Measurements from ENCODE around the gene ATP8B3.
A peak's percentile ranks its signal among the peaks of the same experiment; 100 is the strongest.

ATP8B3 gene

DNA sequence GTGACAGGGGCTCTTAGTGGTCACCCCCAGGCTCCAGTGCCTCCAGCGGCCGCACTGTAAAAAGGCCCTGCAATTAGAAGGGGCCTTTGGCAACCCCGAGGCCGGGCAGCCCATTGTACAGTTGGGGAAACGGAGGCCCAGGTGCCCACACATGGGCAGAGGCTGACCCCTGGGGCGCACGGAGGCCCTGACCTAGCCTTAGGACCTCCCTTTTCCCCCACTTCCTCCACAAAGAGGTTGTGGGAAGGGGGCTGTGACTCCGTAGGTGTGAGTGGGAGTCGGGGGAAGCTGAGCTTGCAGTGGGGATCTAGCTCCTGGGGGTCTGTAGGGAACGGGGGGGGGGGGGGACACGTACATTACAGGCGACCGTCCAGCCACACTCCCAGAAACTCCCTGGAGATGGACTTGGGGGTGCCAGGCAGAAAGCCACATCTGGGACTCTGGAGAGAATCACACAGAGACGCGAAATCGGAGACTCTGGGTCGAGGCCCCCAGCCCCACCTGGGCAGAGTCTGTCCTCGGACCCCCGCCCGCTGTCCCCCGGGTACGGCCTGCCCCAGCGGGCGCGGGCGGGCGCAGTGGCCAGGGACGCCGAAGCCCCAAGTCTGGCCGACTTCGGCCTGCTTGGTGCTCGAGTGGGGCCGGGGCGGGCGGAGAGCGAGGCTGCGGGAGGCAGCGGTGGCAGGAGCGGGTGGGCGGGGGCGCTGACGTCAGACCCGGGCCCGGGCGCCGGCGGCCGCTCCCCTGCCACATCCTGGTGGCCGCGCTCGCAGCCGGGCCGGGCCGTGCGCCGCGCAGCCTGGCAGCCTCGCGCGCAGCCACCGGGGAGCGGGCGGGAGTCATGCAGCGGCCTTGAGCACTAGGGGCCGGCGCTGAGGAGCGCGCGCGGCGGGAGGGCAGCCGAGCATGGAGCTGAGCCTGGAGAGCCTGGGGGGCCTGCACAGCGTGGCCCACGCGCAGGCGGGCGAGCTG, 59.0 kb downstream of the ATP8B3 start, which contains the start of gene ONECUT3:
Gene ONECUT3, plus strand, starts transcription at position 750 of the 972 bp plus-strand sequence. Its CDS starts 157 bp downstream, at position 907.
- DNase-seq, result no peak

DNA sequence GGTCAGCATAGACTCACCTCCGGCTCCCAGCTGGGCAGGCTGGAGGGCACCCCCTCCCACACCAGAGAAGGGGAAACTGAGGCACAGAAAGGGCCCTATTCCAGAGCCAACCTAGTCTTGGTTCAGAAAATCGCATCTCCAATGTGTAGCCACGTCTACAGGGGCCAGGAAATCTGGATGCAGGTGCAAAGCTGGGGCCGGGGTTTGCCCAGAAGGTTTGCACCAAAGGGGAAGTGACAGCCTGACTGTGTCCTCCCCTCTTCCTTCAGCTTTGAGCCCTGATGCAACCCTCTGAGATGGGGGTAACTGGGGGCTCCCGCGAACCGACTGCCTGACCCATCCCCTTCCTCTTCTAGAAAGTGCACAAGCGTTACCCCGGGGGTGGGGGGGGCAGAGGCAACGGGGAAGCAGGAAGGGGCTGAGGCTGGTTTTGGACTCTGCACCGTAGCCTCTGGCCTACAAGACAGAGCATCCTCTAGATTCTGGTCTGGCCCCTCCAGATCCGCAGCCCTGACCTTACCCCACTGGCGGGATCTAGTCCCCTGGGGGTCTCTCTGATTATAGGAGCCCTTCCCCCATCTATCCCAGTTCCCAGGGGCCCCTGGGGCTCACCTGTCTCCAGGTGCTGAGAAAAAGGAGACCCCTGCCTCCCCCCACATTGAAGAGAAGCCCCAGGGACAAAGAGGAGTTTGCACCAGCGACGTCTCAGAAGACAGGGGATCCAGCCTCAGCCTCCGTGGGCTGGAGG, 59.9 kb downstream of the ATP8B3 start:
- DNase-seq, result no peak

DNA sequence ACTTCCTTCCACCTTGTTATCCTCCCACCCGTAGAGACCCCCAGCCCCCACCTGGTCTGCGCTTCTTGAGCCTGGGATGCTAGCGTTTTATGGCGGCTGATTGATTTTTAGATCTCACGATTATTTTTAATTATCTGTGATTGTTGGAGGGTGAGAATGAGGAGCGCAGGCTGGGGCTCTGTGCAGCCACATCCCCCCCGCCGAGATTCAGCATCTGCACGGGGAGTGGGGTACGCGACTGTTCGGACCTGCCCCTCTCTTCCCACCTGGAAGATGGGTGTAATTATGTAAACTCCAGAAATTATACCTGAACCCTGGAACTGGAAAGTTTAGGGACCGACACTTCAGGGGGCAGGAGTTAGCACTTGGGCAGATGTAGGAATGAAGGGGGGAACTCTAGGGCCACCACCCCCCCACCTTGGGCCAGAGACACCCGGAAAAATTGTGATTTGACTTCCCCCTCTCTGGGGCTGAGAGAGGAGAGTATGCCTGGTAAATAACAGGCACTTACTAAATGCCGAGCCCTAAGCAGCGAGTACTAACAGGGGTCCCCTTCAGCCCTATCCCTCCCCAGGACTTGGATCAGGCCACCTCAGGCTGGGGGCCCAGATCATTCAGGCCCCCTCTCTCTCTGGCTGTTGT, 60.6 kb downstream of the ATP8B3 start:
- no peak for DNase-seq

DNA sequence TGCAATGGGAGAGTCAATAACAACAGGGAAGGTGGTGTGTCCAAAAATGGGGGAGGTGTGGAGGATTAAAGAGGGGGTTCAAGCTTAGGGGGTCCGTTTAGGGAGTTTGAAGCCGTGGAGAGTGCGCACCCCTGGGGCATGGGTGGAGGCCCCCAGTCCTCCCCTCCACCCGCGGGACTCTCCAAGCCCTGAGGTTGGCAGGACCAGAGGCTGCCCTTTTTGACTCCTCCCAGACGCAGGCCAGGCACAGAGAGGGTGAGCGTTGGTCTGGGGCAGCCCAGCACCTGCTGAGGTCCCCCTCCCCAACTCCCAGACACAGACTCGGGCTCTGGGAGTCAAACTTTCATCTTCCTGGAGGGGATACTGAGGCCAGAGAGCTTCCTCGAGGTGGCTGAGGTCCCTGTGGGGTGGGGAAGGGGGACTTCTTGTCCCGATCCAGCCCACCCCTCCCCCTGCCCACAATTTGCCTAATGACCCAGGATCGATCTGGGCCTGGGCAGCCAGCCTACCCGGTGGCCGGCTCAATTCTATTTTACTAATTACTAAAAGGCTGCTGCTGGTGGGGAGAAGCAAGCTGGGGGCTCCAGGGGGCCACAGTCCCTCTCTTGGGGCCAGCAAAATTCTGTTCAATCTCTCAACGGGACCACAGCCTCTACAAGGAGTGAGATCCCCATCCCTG, 61.6 kb downstream of the ATP8B3 start:
- no peak for DNase-seq

DNA sequence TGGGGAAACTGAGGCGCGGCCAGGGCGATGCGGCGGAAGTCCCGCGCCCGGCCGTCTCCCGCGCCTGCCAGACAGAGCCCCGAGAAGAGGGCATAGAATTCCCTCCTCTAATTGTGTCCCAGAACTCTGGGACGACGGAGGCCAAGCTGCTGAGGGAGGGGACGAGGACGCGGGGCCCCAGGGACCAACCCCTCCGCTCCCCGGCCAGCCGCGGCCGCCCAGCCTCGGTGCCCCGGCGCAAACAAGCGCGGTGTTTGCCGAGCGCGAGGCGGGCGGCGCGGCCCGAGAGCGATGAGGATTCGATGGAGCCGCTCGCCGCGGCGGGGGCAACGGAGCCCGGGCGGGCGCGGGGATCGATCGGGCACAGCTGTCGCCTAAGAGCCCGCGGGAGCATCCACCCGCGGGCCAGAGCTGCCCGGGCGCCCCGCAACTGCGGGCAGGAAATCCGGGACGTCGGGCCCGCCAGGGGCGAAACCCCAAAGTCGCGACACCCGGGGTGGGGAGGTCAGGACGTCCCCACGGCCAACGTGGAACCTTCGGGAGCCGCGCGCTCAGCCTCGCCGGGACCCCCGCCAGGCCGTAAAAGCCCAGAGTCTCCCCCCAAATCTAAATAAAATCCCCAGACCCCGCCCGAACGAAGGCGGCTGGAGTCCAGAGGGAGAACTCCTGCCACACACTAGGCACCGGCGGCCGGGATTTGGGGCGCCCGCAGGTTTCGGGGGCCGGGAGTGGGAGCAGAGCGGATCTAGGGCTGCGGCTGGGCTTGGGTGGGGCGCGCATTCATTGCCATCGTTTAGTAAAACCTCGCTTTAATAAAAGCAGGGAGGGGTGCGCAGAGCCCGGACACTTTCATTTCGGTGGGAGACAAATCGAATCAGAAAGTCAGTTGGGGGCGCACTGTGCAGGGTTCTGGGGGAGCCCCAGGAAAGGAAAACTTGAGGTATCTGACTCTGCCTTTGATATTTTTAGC, 62.4 kb downstream of the ATP8B3 start:
- DNase-seq, result no peak

DNA sequence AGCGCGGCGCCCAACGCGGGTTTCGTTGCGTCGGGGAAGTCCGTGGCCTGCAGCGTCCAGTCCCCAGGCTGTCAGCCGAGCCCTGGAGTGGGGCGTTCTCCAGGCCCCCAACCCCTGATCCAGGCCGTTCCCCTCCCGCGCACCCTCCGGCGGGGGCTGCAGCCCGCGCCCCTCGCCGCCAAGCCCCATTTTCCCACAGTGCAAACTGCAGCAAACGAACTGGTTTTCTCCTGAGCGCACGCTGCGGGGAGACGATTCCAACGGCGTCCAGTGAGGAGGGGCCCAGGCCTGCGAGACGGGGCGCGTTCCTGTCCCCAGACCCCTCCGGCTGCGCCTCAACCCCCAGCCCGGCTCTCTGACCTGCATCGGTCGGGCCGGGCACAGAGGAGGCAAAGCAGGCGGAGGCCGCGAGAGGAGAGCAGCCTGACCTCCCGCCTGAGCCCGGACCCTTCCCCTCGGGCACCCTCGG, 63.2 kb downstream of the ATP8B3 start:
- DNase-seq, result no peak

DNA sequence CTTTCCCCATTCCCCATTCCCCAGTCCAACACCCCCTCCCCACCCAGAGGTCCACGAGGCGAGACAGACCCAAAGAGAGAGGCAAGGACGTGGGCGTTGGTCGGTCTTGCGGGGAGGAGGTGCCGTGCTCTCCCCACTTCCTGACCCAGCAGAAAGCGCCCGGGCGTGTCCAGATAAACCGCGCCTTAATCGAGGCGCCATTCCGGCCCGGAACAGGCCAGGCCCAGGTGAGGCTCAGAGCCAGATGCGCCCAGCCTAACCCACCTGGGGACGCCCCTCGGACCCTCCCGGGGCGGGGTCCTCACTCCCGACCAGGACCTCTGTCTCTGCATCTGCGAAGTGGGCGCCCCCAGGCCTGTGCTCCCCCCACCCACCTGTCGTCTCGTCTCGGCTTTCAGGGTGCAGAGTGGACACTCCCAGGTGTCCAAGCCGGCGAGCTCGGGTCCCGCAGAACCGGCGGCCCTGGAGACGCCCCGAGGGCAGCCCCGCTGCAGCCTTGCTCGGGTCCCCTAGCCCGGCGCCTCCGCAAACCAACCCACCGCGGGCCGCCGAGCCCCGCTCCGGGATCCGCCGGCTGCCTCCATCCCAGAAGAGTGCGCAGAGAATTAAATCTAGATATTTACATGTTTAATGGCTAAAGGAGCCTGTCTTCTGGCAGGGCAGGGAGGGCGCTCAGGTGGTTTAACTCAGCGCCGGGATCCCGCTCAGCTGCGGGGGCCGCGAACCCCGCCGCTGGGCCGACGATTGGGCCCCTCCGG, 63.8 kb downstream of the ATP8B3 start:
- no peak for DNase-seq

DNA sequence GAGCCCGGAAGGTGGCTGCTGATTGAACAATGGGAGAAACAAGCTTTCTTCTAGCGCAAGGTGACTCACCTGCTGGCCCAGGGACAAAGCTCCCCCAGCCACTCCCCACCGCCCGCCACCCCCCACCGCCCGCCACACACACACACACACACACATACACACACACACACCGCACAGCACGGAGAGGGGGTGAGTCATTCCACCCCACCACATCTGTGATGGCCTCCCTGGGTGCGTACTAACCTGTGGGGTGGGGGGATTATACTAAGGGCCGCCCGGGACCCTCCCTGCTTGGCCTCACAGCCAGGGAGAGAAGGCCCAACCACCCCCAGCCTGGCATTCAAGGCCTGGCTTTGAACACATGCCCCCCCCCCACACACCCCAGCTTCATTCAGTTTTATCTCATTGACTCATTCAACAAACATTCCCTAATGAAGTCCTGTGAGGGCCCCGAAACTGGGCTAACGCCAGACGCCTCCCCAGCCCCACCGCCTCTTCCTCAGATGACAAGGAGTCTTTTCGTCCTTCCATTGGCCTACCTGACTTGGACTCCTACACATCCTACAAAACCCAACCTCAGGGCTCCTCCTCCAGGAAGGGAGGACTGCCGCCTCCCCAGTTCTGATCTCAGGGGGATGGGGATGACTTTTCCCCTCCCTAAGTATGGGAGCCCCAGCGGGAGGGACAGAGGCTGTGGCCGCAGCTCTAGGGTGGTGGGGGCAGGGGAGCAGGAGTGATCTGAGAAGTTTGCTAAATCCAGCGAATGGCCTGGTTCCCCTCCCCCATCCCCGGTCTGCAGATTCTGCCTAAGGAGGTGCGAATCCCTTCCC, 64.6 kb downstream of the ATP8B3 start:
- DNase-seq, result peak; percentile 25

DNA sequence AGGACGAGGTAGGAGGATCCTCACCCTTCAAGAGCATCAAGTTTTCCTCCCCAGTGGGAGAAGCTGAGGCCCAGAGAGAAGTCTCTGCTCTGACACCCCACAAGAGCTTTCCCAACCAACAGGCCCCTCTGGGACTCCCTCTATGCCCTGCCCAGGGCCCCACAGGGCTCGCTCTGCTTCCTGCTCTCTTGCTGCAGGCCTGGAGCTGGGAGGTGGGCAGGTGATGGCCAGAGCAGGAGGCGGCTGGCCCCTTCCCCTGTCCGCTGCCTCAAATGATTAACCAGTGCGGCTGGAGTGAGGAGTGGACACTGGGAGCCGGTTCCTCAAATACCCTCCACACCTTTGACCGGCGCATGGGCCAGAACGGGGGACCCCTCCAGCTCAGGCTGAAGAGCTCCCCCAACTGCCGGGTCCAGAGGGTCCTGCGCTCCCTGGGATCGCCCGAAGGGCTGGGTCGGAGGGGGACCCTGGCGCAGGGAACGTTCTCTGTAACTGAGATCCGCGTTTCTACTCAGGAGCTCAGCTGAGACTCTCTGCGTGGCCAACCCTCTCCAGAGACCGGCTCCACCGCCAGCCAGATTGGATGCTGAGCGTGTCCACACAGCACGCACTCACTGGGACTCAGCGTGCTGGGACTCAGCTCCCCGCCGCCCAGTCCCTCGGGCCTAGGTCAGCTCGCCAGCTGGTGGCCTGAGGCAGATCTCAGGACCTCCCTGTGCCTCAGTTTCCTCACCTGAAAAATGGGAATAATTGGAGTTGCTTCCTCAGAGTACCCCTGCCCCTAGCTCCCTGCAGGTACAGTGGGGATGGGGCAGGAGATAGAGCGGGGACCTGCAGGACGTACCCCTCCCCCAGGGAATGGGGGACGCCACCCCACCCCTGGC, 65.4 kb downstream of the ATP8B3 start:
- DNase-seq, result no peak

DNA sequence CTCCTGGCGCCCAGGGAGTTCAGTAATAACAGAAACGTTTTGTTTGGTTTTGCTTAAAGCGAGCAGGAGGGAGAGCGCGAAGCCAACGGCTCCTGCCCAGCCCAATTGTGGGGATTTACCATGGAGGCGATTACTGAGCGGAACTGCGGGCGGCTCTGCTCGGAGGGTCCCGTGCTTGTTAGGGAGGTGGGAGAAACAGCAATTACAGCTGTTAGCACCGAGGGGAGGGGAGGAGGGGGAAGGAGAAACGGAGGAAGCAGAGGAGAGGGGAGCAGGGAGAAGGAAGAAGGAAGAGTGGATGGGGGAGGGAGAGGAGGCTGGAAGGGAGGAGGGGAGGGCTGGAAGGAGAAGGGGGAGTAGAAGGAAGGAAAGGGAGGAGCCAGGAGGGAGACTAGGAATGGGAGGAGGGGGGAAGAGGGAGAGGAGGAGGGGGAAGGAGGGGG, 66.5 kb downstream of the ATP8B3 start:
- DNase-seq, result no peak

DNA sequence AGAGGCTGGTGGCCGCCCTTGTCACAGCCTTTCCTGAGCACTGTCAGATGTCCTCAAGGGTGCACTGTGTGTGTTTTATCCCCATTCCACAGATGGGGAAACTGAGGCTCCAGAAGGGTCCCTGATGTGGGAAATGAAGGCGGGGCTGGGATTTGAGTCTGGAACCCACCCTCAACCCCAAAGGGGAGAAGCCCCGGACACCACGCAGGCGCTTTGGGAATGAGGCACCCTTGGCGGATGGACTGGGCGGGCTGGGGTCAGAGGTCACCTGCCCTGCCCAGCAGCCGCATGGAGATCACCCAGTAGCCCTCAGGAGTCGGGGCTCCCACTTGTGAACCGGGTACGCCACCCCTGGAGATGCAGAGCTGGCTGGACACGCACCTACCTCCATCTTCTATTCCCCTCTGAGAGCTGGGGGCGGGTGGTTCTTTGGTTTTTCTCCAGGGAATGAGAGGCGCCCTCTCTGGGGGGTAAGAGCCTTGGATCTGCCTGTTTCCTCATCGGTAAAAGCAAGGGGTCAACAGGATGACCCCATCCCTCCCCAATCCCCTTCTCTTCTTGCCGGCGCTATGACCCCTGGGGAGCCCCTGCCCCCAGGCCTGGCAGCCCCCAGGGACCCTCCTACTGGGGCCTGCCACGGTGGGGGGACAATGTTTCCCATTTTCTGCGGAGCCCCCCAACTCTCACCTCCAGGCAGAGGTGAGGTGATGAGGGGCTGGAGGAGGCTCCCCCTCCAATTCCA, 67.1 kb downstream of the ATP8B3 start:
- DNase-seq, result no peak

DNA sequence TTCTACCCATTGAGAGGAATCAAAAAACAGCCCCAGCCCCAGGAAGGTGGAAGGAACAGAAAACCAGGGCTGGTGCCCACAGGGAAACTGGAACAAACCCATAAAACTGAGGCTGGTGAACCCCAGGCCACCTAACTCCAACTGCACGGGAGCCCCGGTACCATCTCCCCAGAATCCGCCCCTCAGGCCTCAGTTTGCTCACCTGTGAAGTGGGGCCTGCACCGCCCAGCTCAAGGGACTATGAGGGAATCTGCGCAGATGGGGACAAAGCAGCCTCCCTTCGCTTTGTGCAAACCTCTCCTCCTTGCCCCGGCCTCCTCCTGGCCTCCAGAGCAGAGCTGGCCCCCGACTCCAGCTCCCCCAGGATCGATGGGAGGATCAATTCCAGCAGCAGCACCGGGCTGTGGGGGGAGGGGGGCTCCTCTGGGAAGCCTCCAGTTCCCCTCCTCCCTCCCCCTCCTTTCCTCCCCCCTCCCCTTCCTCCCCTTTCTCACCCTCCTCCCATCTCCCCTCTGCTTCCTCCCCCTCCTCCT, 67.9 kb downstream of the ATP8B3 start:
- no peak for DNase-seq

DNA sequence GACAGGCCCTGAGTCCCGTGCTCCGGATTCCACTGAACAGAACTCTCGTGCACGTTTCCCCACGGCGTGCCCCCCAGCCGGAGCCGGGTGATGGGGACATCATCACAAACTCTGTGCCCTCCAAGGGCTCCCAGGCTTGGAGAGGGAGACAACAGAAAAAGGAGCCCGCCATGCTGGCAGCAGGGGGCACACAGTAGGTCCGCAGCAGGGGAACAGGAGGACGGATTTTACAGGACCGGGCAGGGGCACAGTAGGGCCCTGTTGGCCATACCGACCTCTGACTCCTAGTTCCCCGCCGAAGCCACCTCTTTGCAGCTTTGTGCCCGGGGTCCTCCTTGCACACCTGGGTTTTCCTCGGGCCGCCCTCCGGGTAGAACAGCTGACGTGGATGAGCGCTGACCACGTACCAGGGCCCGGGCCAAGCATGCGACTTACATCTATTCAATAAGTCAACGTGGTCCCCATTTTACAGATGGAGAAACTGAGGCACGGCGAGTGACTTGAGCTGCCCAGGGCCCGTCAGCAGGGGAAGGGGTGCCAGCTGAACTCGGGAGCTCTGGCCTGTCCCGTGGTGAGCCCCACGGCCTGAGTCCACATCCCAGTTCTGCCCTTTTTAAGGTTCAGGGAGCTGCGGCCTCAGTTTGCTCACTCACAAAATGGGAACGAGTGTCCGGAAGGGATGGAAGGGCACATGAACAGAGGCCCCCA, 68.9 kb downstream of the ATP8B3 start:
- no peak for DNase-seq

DNA sequence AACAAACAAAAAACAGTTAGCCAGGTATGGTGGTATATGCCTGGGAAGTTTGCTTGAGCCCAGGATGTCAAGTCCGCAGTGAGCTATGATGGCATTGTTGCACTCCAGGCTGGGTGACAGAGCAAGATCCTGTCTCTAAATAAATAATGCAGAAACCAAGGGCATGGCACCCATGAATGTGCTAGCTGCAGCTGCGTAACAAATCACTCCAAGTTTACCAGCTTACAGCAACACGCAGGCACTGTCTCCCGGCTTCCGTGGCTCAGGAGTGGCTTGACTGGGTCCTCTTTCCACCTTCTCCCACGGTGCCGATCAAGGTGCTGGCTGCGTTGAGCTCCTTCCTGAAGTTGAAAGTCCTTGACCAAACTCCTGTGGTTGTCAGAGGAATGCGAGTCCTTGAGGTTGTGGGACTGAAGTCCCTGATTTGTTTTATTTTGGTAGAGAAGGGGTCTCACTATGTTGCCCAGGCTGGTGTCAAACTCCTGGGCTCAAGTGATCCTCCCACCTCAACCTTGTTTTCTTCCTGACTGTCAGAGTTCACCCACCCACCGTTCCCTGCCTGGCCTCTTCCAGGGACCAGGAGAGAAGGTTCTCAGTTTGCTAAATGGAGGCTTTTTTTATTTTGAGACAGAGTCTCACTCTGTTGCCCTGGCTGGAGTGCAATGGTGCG, 72.0 kb downstream of the ATP8B3 start:
- no peak for DNase-seq

DNA sequence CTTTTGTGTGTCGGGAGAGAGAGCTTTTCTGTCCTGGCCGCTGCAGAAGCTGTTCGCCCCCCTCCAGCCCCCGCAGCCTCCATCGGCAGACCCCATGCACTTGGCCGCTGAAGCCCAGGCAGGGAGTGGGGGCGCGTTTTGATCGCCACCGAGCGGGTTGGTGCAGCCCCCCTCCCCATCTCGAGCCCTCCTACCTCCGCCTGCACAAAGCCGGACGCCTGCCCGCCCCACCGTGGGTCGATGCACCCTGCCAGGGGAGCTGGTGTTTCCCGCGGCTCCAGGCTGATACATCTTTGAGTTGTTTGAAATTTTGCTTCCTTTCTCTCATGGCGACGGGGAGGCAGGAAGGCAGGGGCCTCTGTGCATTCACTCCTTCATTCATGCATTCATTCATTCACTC, 75.1 kb downstream of the ATP8B3 start:
- no peak for DNase-seq

DNA sequence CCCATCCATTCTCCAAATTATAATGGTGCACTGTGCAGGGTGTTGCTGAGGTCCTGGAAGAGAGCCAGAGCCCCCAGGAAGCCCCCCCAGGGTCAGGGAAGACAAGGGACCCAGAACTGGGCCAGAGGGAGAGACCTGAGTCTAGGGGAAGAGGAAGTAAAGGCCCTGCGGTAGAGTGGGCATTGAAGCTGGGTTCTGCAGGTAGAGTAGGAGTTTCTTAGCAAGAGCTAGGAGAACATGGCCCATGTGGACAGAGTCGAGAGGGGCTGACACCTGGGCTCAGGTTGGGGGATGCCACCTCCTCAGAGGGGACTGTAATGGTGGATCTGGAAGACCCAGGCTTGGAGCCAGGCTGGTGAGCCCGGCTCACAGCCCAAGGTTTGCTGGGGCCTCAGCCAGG, 75.8 kb downstream of the ATP8B3 start:
- DNase-seq, result no peak
